Colonic mucosa (tissue), 4 donors: Measurements from ENCODE around the gene CSNK1G1. TPM values are rescaled to one million over a fixed set of nuclear protein-coding genes. Genes with fewer than 3 reads are reported as not detected.

Experiments used
- DNase-seq: peaks from one replicate; pipeline ENCODE4 v3.0.0-alpha.2; 2020
- H3K27ac ChIP-seq: fragments of 200-600 bp; one replicate; pipeline ENCODE4 v1.8.0; 2021
- H3K27me3 ChIP-seq: fragments of 200-600 bp; one replicate; pipeline ENCODE4 v1.8.0; 2021
- H3K36me3 ChIP-seq: fragments of 200-600 bp; one replicate; pipeline ENCODE4 v1.8.0; 2021
- H3K4me1 ChIP-seq: fragments of 200-600 bp; one replicate; pipeline ENCODE4 v1.8.0; 2021; ENCODE audit warnings: mild to moderate bottlenecking
- H3K4me3 ChIP-seq: fragments of 200-600 bp; one replicate; pipeline ENCODE4 v1.8.0; 2021
- H3K9ac ChIP-seq, 2 donors: one replicate each; pipeline ENCODE4 v1.7.0; 2013; ENCODE audit warnings: control low read depth in 2 of 2, low read depth in 2 of 2, low read length in 2 of 2
- H3K9me3 ChIP-seq: fragments of 200-600 bp; one replicate; pipeline ENCODE4 v1.8.0; 2021
- intact Hi-C: fragments of 100-400 bp; cut with DNase I; formaldehyde crosslinking; loops from one replicate; pipeline ENCODE4 v1.14.1; 2022
- total RNA-seq, 2 donors: library from RNA; stranded (reverse); fragmentation: NEBNext Ultra II Directional in 1 of 2; extraction: Animal tissue kit (Norgen Biotek cat#: 25700) in 1 of 2; gene quantifications; one replicate each; pipeline ENCODE4 v1.2.1, GENCODE V29; 2021
- TF ChIP-seq, protein P1 (sequence below): fragments of 200-600 bp; IDR thresholded peaks from one replicate; pipeline ENCODE4 v1.8.0; 2022; ENCODE audit warnings: antibody characterized with exemption, mild to moderate bottlenecking
- donor health status: healthy.
- donor health status: DM: no; HTN: no; CAD: no.
- donor health status: DM: no; HTN: no; CAD: no.

CSNK1G1 gene
- total RNA-seq, 2 donors from 2014 or later = 17.0 to 18.5 TPM

GRCh38 chr15:64344651-64345294, 11.2 kb downstream of the CSNK1G1 start:
- no peaks in the 10 kb centered on the region for H3K27me3 ChIP-seq
- no peak overlapping the region for H3K27ac ChIP-seq
- H3K4me3 ChIP-seq = no peak overlapping the region
- TF ChIP-seq, protein P1, sequence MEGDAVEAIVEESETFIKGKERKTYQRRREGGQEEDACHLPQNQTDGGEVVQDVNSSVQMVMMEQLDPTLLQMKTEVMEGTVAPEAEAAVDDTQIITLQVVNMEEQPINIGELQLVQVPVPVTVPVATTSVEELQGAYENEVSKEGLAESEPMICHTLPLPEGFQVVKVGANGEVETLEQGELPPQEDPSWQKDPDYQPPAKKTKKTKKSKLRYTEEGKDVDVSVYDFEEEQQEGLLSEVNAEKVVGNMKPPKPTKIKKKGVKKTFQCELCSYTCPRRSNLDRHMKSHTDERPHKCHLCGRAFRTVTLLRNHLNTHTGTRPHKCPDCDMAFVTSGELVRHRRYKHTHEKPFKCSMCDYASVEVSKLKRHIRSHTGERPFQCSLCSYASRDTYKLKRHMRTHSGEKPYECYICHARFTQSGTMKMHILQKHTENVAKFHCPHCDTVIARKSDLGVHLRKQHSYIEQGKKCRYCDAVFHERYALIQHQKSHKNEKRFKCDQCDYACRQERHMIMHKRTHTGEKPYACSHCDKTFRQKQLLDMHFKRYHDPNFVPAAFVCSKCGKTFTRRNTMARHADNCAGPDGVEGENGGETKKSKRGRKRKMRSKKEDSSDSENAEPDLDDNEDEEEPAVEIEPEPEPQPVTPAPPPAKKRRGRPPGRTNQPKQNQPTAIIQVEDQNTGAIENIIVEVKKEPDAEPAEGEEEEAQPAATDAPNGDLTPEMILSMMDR = no peak
- no peak for DNase-seq
- intact Hi-C loops = no loop called here
- H3K9me3 ChIP-seq = no peaks in the 10 kb centered on the region
- no peak overlapping the region for H3K9ac ChIP-seq
- no peaks in the 10 kb centered on the region for H3K36me3 ChIP-seq
- no peaks in the 10 kb centered on the region for H3K4me1 ChIP-seq

- intact Hi-C loops = no loop called here
- Histone ChIP-seq H3K4me1 (no peaks in the 10 kb centered on the region), H3K4me3 (no peak overlapping the region), H3K27me3 (no peaks in the 10 kb centered on the region), H3K36me3 (no peaks in the 10 kb centered on the region), H3K9ac (no peak overlapping the region), H3K9me3 (no peaks in the 10 kb centered on the region), H3K27ac (no peak overlapping the region)
- DNase-seq = no peak
- TF ChIP-seq, protein P1 = no peak
These were observed 12.1 kb downstream of the CSNK1G1 start for GRCh38 chr15:64343841-64344240.

- Histone ChIP-seq H3K9me3 (no peaks in the 10 kb centered on the region), H3K4me3 (no peak overlapping the region), H3K27ac (no peak overlapping the region), H3K9ac (no peak overlapping the region), H3K36me3 (no peaks in the 10 kb centered on the region), H3K4me1 (no peaks in the 10 kb centered on the region), H3K27me3 (no peaks in the 10 kb centered on the region)
- intact Hi-C loops = no loop called here
- TF ChIP-seq, protein P1 = no peak
- DNase-seq = no peak
These were observed 12.8 kb downstream of the CSNK1G1 start for GRCh38 chr15:64343222-64343621.

DNA sequence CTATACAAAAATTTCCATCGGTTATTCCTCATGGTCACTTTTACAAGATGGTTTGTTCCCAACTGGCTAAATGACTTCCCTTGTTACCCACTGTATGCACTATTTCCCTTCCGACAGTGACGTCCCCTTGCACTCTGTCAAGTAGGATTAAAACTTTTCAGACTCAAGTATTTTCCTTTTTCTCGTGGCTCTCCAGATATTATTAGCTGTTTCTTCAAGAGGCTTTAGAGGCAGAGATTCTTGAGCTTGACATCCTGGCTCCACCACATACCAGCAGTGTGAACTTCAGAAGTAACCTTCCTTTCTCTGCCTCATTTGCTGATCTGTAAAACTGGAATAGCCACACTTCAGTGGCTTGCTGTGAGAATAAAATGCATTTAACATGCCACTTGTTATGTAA, 14.0 kb downstream of the CSNK1G1 start:
- Histone ChIP-seq H3K4me1 (no peaks in the 10 kb centered on the region), H3K27ac (no peak overlapping the region), H3K9ac (no peak overlapping the region), H3K27me3 (no peaks in the 10 kb centered on the region), H3K9me3 (no peaks in the 10 kb centered on the region), H3K36me3 (no peaks in the 10 kb centered on the region), H3K4me3 (no peak overlapping the region)
- intact Hi-C loops = no loop called here
- no peak for DNase-seq
- TF ChIP-seq, protein P1 = no peak

- no peaks in the 10 kb centered on the region for H3K27me3 ChIP-seq
- no peak for DNase-seq
- TF ChIP-seq, protein P1 = no peak
- no peaks in the 10 kb centered on the region for H3K4me1 ChIP-seq
- intact Hi-C loops = no loop called here
- no peaks in the 10 kb centered on the region for H3K36me3 ChIP-seq
- H3K4me3 ChIP-seq = no peak overlapping the region
- no peaks in the 10 kb centered on the region for H3K9me3 ChIP-seq
- H3K9ac ChIP-seq = no peak overlapping the region
- H3K27ac ChIP-seq = no peak overlapping the region
These were observed 15.6 kb downstream of the CSNK1G1 start for GRCh38 chr15:64340355-64340754.
